Measurements from ENCODE around the gene AHRR. TPM values are rescaled to one million over a fixed set of nuclear protein-coding genes. Genes with fewer than 3 reads are reported as not detected.

AHRR gene
- polyA plus RNA-seq, 2 of the 4 experiments (the other 2 are of a cell fraction): 1.2 to 1.7 TPM

- peaks cover 20% of the 10 kb centered on the region; the same call in 1 of the 3 replicates for H3K9me3 ChIP-seq
- no peak for FAIRE-seq
- no peak overlapping the region for H3K27ac ChIP-seq
- ATAC-seq: no peak
- ChIA-PET POLR2A (no interaction called here), CTCF (interaction anchor here (0.6 kb wide), 1 partner anchor 30 kb away, joined by 3 read pairs; no protein-coding TSS in a partner anchor)
- no peak overlapping the region for H3K4me3 ChIP-seq
- H3K4me2 ChIP-seq: no peak overlapping the region
- WGBS (ENCODE audit: missing lambda C conversion rate): 87% methylated on average over 22 of the region's 22 CpGs
- no peak for DNase-seq (ENCODE audit: low read depth in 1 of 2, low spot score in 1 of 2)
- H3K4me1 ChIP-seq: no peaks in the 10 kb centered on the region
- TF ChIP-seq MAFK (IDR thresholded peaks at IDR 0.05; ENCODE audit: partially characterized antibody) (no peak), HMGXB4 (CRISPR knock-in tag; IDR thresholded peaks at IDR 0.05; ENCODE audit: borderline replicate concordance) (no peak), PBX3 (IDR thresholded peaks at IDR 0.05) (no peak), REST (IDR thresholded peaks at IDR 0.05) (no peak), KDM1A (IDR thresholded peaks at IDR 0.05; ENCODE audit: low read depth) (no peak), SREBF2 (IDR thresholded peaks at IDR 0.05) (no peak), HES2 (IDR thresholded peaks at IDR 0.05) (no peak), MAZ (IDR thresholded peaks at IDR 0.05; ENCODE audit: borderline replicate concordance, low read depth, low read length) (no peak), EHF (CRISPR knock-in tag; IDR thresholded peaks at IDR 0.05) (no peak), CBX2 (IDR thresholded peaks at IDR 0.05; ENCODE audit: borderline replicate concordance, low read depth) (no peak), CBX8 (IDR thresholded peaks at IDR 0.05) (no peak), HEYL (CRISPR knock-in tag; IDR thresholded peaks at IDR 0.05) (no peak), FOSL2 (IDR thresholded peaks at IDR 0.05) (no peak), FOSL2 (CRISPR knock-in tag; IDR thresholded peaks at IDR 0.05) (no peak), MYC (IDR thresholded peaks at IDR 0.05; ENCODE audit: borderline replicate concordance, low read length) (no peak), JUN (IDR thresholded peaks at IDR 0.05) (no peak), PHF8 (IDR thresholded peaks at IDR 0.05; ENCODE audit: borderline replicate concordance, low read depth) (no peak), RAD21 (conservative IDR thresholded peaks at IDR 0.05 in 1 of 2, IDR thresholded peaks at IDR 0.05 in 1 of 2) (no peak), KDM5A (IDR thresholded peaks at IDR 0.05) (no peak), HOXB5 (CRISPR knock-in tag; IDR thresholded peaks at IDR 0.05) (no peak)
Measured at GRCh38 chr5:367358-368130, 46.0 kb downstream of the AHRR start.
